Mucosa of rectum (tissue), 2 donors: Measurements from ENCODE around the gene TMEM115.

ENCODE experiments used
- H3K27ac ChIP-seq, 2 donors: one replicate each; pipeline ENCODE4 v1.7.0; 2013; ENCODE audit warnings: inconsistent platforms in 2 of 2, low read depth in 2 of 2, low read length in 2 of 2
- H3K27me3 ChIP-seq, 2 donors: one replicate each; pipeline ENCODE4 v1.7.0; 2013; ENCODE audit warnings: low read length in 2 of 2; ENCODE audit not compliant: control insufficient read depth in 2 of 2, insufficient read depth in 2 of 2
- H3K36me3 ChIP-seq, 2 donors: one replicate each; pipeline ENCODE4 v1.7.0; 2013; ENCODE audit warnings: low read length in 2 of 2; ENCODE audit not compliant: control insufficient read depth in 2 of 2, insufficient read depth in 2 of 2
- H3K4me1 ChIP-seq, 2 donors: one replicate each; pipeline ENCODE4 v1.7.0; 2013; ENCODE audit warnings: low read length in 2 of 2, mild to moderate bottlenecking in 1 of 2; ENCODE audit not compliant: control insufficient read depth in 2 of 2, insufficient read depth in 2 of 2
- H3K4me3 ChIP-seq, 2 donors: one replicate each; pipeline ENCODE4 v1.7.0; 2013; ENCODE audit warnings: low read length in 2 of 2
- H3K9ac ChIP-seq, 2 donors: one replicate each; pipeline ENCODE4 v1.7.0; 2013; ENCODE audit warnings: low read length in 2 of 2, low read depth in 1 of 2, mild to moderate bottlenecking in 1 of 2
- H3K9me3 ChIP-seq, 2 donors: one replicate each; pipeline ENCODE4 v1.7.0; 2013; ENCODE audit warnings: low read length in 2 of 2; ENCODE audit not compliant: control insufficient read depth in 2 of 2
- donor health status: healthy.
- donor health status: Normal muscosa, but diverticular disease.

The TMEM115 gene

GRCh38 chr3:50324351-50325112 is 34.8 kb downstream of the TMEM115 start:
- H3K36me3 ChIP-seq, result peaks cover 12 to 17% of the 10 kb centered on the region in 2 donors
- peak overlapping the region in 1 of 2 donors; percentile 3 for H3K9ac ChIP-seq
- H3K4me3 ChIP-seq, result no peak overlapping the region
- no peaks in the 10 kb centered on the region for H3K27me3 ChIP-seq
- peaks cover 37 to 40% of the 10 kb centered on the region in 2 donors for H3K4me1 ChIP-seq
- peak overlapping the region; percentile 24 to 59 for H3K27ac ChIP-seq
- no peaks in the 10 kb centered on the region for H3K9me3 ChIP-seq

GRCh38 chr3:50323614-50324199 is 35.6 kb downstream of the TMEM115 start:
- peaks cover 9 to 17% of the 10 kb centered on the region in 2 donors for H3K36me3 ChIP-seq
- no peaks in the 10 kb centered on the region for H3K9me3 ChIP-seq
- peaks cover 44 to 47% of the 10 kb centered on the region in 2 donors for H3K4me1 ChIP-seq
- H3K27ac ChIP-seq, result peak overlapping the region; percentile 59 to 93
- no peak overlapping the region for H3K9ac ChIP-seq
- H3K27me3 ChIP-seq, result no peaks in the 10 kb centered on the region
- H3K4me3 ChIP-seq, result no peak overlapping the region

GRCh38 chr3:50323092-50323600 is 36.2 kb downstream of the TMEM115 start:
- H3K9me3 ChIP-seq, result no peaks in the 10 kb centered on the region
- peak overlapping the region; percentile 93 to 95 for H3K27ac ChIP-seq
- H3K36me3 ChIP-seq, result peaks cover 9 to 17% of the 10 kb centered on the region in 2 donors
- peak overlapping the region; percentile 49 to 62 for H3K9ac ChIP-seq
- H3K4me1 ChIP-seq, result peaks cover 44 to 48% of the 10 kb centered on the region in 2 donors
- no peaks in the 10 kb centered on the region for H3K27me3 ChIP-seq
- no peak overlapping the region for H3K4me3 ChIP-seq

- Histone ChIP-seq H3K27ac (peak within 1 kb of the TSS; percentile 93 to 95), H3K9me3 (no peaks in the 10 kb centered on the region), H3K4me1 (peaks cover 49 to 52% of the 10 kb centered on the region in 2 donors), H3K4me3 (peak within 1 kb of the TSS; percentile 89 to 90), H3K9ac (peak within 1 kb of the TSS; percentile 87 to 97), H3K27me3 (no peaks in the 10 kb centered on the region), H3K36me3 (peaks cover 9 to 19% of the 10 kb centered on the region in 2 donors)
Observed at GRCh38 chr3:50322386-50323091, 36.8 kb downstream of the TMEM115 start, which contains the start of gene HYAL2. Gene HYAL2 (minus strand): TSS chr3:50322745. CDS start chr3:50320489, 2,256 bp downstream.

GRCh38 chr3:50322115-50322385 is 37.3 kb downstream of the TMEM115 start:
- Histone ChIP-seq H3K4me1 (peaks cover 49 to 52% of the 10 kb centered on the region in 2 donors), H3K36me3 (peaks cover 9 to 19% of the 10 kb centered on the region in 2 donors), H3K4me3 (peak overlapping the region; percentile 89 to 90), H3K27ac (peak overlapping the region; percentile 93 to 95), H3K9ac (peak overlapping the region; percentile 49 to 62), H3K9me3 (no peaks in the 10 kb centered on the region), H3K27me3 (no peaks in the 10 kb centered on the region)

- peak overlapping the region; percentile 93 to 95 for H3K27ac ChIP-seq
- peaks cover 51 to 54% of the 10 kb centered on the region in 2 donors for H3K4me1 ChIP-seq
- H3K4me3 ChIP-seq, result peak overlapping the region; percentile 89 to 90
- peaks cover 11 to 19% of the 10 kb centered on the region in 2 donors for H3K36me3 ChIP-seq
- no peaks in the 10 kb centered on the region for H3K27me3 ChIP-seq
- peak overlapping the region; percentile 87 to 97 for H3K9ac ChIP-seq
- no peaks in the 10 kb centered on the region for H3K9me3 ChIP-seq
Observed at GRCh38 chr3:50321336-50322114, 37.8 kb downstream of the TMEM115 start.

GRCh38 chr3:50320853-50321335 is 38.4 kb downstream of the TMEM115 start:
- H3K4me3 ChIP-seq, result peak overlapping the region; percentile 89 to 90
- H3K27me3 ChIP-seq, result no peaks in the 10 kb centered on the region
- no peaks in the 10 kb centered on the region for H3K9me3 ChIP-seq
- H3K9ac ChIP-seq, result peak overlapping the region; percentile 87 to 97
- peaks cover 55 to 59% of the 10 kb centered on the region in 2 donors for H3K4me1 ChIP-seq
- H3K27ac ChIP-seq, result peak overlapping the region; percentile 93 to 95
- peaks cover 7 to 14% of the 10 kb centered on the region in 2 donors for H3K36me3 ChIP-seq

GRCh38 chr3:50319894-50320625 is 39.3 kb downstream of the TMEM115 start:
- Histone ChIP-seq H3K9ac (peak overlapping the region; percentile 87 to 97), H3K4me3 (peak overlapping the region; percentile 89 to 90), H3K4me1 (peaks cover 55 to 60% of the 10 kb centered on the region in 2 donors), H3K36me3 (peaks cover 2 to 8% of the 10 kb centered on the region in 2 donors), H3K9me3 (no peaks in the 10 kb centered on the region), H3K27me3 (no peaks in the 10 kb centered on the region), H3K27ac (peak overlapping the region; percentile 93 to 95)
